Middle frontal gyrus (tissue), 1 donor: ENCODE results near the gene MAN2C1.
"Not testable (repeated sequence)": the region's sequence is repeated elsewhere in the genome, so short reads cannot be mapped to it uniquely, and the experiment has no call there.

Experiments
- DNase-seq: peaks from one replicate; pipeline ENCODE4 v3.0.0-alpha.2; 2015; ENCODE audit warnings: low spot score; ENCODE audit errors: extremely low spot score

The MAN2C1 gene

GRCh38 chr15:75361361-75361988, 6.9 kb downstream of the MAN2C1 start:
- no peak for DNase-seq

DNA sequence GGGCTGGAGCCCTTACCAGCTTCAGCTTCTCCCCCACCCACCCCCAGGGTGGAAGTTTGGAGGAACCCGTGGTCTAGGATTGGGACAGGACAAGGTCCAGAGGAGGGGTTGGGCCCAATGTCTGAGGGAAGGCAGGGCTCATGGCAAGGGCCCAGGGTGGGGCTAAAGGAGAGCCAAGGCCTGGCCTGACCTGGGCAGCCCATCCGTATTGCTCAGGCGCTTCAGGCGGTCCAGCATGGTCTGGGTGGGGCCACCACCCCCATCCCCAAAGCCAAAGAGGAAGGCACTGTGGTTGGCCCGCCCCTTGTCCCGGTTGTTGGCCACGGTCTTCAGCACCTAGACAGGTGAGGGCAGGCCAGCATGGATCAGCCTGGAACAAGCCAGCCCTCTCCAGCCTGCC, 7.6 kb downstream of the MAN2C1 start:
- no peak for DNase-seq

GRCh38 chr15:75360391-75360790, 8.0 kb downstream of the MAN2C1 start:
- DNase-seq, result no peak

DNA sequence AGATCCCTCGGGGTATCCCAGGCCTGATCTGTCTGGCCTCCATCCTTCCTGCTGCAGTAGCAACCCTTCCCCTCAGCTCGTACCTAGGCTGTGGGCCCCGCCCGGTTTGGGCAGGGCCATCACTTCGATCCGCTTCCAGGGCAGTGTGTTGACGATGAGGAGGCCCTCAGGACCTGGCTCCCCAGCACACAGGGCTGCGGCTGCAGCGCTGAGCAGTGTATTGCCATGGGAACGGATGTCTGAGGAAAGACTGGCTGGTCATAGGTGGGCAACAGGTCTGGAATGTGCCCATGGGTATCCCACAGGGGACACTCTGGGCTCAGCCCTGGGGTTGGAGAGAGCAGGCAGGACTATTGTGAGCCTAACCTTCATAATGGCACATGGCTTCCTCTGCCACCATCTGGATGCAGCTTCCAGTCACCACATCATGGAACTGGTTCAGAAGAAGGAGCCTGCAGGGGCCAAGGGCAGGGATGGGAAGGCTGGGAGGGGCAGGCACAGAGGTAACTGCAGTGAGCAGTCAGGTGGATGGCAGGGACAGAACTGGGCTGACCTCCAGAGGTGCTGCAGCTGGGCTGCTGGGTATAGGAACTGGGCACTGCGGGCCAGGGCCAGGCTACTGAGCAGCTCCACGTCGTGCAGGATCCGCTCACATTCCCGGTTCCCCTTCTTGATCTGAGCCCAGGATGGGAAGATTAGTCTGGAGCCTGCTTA, 8.7 kb downstream of the MAN2C1 start:
- no peak for DNase-seq

GRCh38 chr15:75358771-75359536, 9.5 kb downstream of the MAN2C1 start:
- no peak for DNase-seq

DNA sequence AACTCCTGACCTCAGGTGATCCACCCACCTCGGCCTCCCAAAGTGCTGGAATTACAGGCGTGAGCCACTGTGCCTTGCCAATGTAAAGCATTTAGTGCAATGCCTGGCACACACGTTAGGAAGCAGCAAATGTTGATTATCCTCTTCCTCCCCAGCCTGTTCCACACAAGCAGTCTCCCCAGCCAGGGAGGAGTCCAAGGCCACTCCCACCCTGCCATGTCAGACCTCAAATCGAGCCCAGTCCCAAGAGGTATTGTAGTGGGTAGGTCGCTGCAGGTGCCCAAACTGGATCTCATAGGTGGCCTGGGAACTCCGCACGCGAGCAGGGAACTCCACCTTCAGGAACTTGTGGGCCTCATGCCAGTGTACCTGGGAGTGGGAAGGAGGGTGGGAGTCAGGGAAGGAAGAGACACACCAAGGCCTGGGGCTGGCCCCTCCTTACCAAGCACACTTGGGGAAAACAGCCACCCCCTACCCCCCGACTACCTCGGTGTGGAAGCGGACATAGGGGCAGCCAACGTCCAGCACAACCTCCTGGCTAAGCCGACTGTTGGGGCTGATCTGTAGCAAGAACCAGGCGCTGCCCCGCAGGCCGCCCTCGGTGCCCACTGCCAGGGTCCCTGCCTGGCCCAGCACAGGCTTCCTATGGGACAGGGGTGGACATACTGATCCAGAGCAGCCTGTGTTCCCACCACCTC, 10.3 kb downstream of the MAN2C1 start:
- DNase-seq, result no peak

GRCh38 chr15:75356517-75356916, 11.9 kb downstream of the MAN2C1 start:
- DNase-seq, result no peak

DNA sequence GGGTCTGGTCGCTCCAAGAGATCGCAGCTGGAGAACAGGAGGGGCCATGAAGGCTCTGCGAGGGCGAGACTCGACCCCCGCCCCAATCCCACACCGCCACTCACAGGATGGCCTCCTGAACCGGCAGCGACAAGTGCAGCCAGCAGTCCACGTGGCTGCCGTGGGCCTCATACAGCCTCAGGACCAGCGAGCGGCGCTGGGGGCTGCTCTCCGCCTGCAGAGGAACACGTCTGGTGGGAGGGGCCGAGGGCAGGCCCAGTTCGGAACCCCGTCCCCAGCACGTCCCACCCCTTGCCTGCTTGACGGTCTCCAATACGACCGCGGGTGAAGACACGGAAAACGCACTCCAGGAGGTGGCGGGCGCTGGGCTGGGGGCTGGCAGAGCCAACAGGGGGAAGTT, 12.4 kb downstream of the MAN2C1 start:
- no peak for DNase-seq

GRCh38 chr15:75355369-75355768, 13.0 kb downstream of the MAN2C1 start:
- DNase-seq, result no peak

- no peak for DNase-seq
Observed at GRCh38 chr15:75354454-75354853, 14.0 kb downstream of the MAN2C1 start.

GRCh38 chr15:75353604-75354003, 14.8 kb downstream of the MAN2C1 start:
- no peak for DNase-seq

DNA sequence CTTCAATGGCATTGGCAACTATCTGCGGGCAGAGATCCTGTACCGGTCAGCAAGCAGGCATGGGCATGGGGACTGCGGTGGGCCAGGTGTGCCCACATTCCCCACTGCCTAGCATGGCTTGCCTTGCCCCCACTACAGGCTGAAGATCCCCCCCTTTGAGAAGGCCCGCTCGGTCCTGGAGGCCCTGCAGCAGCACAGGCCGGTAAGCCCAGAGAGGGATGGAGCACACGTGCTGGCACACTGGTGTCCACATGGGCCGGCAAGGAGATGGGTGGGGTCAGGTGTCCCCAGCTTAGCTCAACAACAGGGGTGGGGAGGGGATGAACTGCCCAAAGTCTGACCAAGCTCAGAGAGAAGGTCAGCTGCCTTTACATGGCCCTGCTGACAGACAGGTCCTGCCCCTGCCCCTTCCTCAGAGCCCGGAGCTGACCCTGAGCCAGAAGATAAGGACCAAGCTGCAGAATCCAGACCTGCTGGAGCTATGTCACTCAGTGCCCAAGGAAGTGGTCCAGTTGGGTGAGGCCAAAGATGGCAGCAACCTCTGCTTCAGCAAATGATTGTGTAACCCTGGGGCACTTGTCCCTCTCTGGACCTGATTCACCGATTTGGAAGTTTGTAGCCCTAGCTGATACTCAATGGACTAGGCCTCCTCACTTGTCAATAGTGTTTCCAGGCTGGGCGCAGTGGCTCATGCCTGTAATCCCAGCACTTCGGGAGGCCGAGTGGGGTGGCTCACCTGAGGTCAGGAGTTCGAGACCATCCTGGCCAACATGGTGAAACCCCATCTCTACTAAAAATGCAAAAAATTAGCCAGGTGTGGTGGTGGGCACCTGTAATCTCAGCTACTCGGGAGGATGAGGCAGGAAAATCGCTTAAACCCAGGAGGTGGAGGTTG, 16.0 kb downstream of the MAN2C1 start:
- no peak for DNase-seq

- no peak for DNase-seq
Observed at GRCh38 chr15:75350601-75351361, 17.6 kb downstream of the MAN2C1 start.

DNA sequence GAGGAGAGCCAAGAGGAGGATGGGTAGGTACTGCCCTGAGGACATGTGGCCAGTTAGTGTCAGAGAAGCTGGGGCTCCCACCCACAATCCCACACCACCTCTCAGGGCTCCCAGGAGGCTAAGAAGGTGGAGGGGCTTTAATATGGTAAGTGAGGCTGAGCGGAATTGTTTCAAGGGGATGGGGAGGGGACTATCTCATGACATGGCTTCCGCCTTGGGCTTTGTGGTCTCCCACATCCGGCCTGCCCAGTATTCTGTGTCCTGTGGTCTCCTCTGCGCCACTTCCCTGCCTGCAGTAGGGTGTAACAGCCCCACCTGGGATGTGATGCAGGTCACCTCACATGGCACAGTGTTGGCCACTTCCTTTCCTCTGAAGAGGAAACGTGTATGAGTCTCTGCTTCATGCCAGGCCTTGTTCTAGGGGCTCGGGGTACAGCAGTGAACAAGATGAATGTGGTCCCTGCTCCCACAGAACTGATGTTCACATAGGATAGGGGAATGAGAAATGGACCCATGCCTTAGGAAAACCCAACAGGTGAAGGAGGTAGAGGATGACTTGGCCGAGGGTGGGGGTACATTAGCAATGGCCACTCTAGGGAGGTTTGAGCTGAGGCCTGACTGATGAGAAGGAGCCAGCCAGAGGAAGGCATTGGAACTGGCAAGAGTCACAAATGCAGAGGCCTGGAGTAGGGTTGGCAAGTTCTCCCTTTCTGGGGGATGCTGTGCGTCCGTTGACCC, 18.4 kb downstream of the MAN2C1 start:
- DNase-seq, result no peak

DNA sequence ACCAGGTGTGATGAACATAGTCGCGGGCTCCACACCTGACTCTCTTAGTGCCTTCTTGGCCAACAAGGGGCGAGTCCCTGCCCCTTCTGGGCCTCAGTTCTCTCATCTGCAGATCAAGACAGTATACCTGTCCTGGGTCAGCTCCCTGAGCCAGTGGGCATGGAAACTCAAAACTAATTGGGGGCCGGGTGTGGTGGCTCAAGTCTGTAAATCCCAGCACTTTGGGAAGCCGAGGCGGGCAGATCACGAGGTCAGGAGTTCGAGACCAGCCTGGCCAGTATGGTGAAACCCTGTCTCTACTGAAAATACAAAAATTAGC, 19.1 kb downstream of the MAN2C1 start:
- not testable (repeated sequence) for DNase-seq

DNA sequence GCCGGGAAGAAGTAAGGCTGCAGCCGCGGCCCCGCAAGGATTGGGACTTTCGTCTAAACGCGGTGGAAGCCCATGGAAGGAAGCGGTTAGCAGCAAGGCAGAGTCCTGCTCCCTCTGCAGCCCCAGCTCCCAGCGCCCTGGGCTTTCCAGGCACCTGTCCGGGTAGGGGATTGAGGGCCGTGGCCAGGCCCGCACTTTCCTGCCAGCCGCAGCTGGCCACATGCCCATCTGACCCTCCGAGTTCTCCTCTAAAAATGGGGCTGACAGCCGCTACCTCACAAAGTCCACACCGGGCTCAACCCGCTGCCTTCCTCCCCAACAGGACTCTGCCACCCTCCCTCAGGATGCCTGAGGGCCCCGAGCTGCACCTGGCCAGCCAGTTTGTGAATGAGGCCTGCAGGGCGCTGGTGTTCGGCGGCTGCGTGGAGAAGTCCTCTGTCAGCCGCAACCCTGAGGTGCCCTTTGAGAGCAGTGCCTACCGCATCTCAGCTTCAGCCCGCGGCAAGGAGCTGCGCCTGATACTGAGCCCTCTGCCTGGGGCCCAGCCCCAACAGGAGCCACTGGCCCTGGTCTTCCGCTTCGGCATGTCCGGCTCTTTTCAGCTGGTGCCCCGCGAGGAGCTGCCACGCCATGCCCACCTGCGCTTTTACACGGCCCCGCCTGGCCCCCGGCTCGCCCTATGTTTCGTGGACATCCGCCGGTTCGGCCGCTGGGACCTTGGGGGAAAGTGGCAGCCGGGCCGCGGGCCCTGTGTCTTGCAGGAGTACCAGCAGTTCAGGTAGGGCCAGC, 19.7 kb downstream of the MAN2C1 start:
- no peak for DNase-seq

- DNase-seq, result no peak
Observed at GRCh38 chr15:75348034-75348561, 20.3 kb downstream of the MAN2C1 start.

GRCh38 chr15:75347222-75348033, 21.0 kb downstream of the MAN2C1 start:
- no peak for DNase-seq
